H9 (cell line): ENCODE results near the gene TGFBRAP1. TPM values are rescaled to one million over a fixed set of nuclear protein-coding genes. Genes with fewer than 3 reads are reported as not detected.

Experiments used
- DNase-seq: peaks from one replicate; pipeline ENCODE4 v3.0.0-alpha.2; 2017
- H2AFZ ChIP-seq: one replicate; pipeline ENCODE4 v1.6.1; 2013; ENCODE audit warnings: mild to moderate bottlenecking, low read length, control low read depth, moderate library complexity
- H2AK5ac ChIP-seq: 2 replicates; pipeline ENCODE4 v1.6.1; 2013; ENCODE audit warnings: low read length, control low read depth, mixed read lengths; ENCODE audit not compliant: insufficient read length
- H2BK120ac ChIP-seq: one replicate; pipeline ENCODE4 v1.6.1; 2013; ENCODE audit warnings: low read depth, mild to moderate bottlenecking, low read length, control low read depth, inconsistent platforms; ENCODE audit not compliant: poor library complexity, severe bottlenecking
- H2BK12ac ChIP-seq: 2 replicates; pipeline ENCODE4 v1.6.1; 2013; ENCODE audit warnings: low read length, control low read depth, mixed read lengths, low read depth; ENCODE audit not compliant: insufficient read length
- H2BK15ac ChIP-seq: 2 replicates; pipeline ENCODE4 v1.6.1; 2013; ENCODE audit warnings: low read depth, low read length, control low read depth
- H2BK20ac ChIP-seq: one replicate; pipeline ENCODE4 v1.6.1; 2013; ENCODE audit warnings: low read depth, mild to moderate bottlenecking, low read length, control low read depth, inconsistent platforms; ENCODE audit not compliant: poor library complexity, severe bottlenecking
- H2BK5ac ChIP-seq: 2 replicates; pipeline ENCODE4 v1.6.1; 2013; ENCODE audit warnings: low read length, control low read depth, mixed read lengths; ENCODE audit not compliant: insufficient read length
- H3K14ac ChIP-seq: 2 replicates; pipeline ENCODE4 v1.6.1; 2013; ENCODE audit warnings: low read length, control low read depth; ENCODE audit not compliant: insufficient read depth
- H3K18ac ChIP-seq: 2 replicates; pipeline ENCODE4 v1.6.1; 2013; ENCODE audit warnings: low read depth, mild to moderate bottlenecking, mixed read lengths, low read length, control low read depth; ENCODE audit not compliant: insufficient read length
- H3K23ac ChIP-seq: 2 replicates; pipeline ENCODE4 v1.6.1; 2013; ENCODE audit warnings: low read length, control low read depth, mixed read lengths, low read depth; ENCODE audit not compliant: insufficient read length
- H3K23me2 ChIP-seq: 2 replicates; pipeline ENCODE4 v1.6.1; 2013; ENCODE audit warnings: low read depth, mild to moderate bottlenecking, mixed read lengths, low read length, control low read depth; ENCODE audit not compliant: insufficient read length, poor library complexity, severe bottlenecking
- H3K27ac ChIP-seq: 2 replicates; pipeline ENCODE4 v1.5.1; 2013; ENCODE audit warnings: low read length, control low read depth, mixed read lengths, low read depth; ENCODE audit not compliant: insufficient read length
- H3K27me3 ChIP-seq: 2 replicates; pipeline ENCODE4 v1.6.1; 2013; ENCODE audit warnings: low read length, control low read depth, inconsistent platforms; ENCODE audit not compliant: insufficient read depth
- H3K4ac ChIP-seq: 2 replicates; pipeline ENCODE4 v1.6.1; 2013; ENCODE audit warnings: low read depth, mild to moderate bottlenecking, control low read depth, inconsistent platforms, low read length, moderate library complexity
- H3K4me1 ChIP-seq: 2 replicates; pipeline ENCODE4 v1.6.1; 2013; ENCODE audit warnings: low read length, control low read depth, inconsistent platforms; ENCODE audit not compliant: insufficient read depth
- H3K4me2 ChIP-seq: 2 replicates; pipeline ENCODE4 v1.6.1; 2013; ENCODE audit warnings: low read length, control low read depth, mixed read lengths; ENCODE audit not compliant: insufficient read length, insufficient read depth
- H3K56ac ChIP-seq: 2 replicates; pipeline ENCODE4 v1.6.1; 2013; ENCODE audit warnings: low read depth, mild to moderate bottlenecking, mixed read lengths, low read length, control low read depth; ENCODE audit not compliant: insufficient read length
- H3K79me1 ChIP-seq: 2 replicates; pipeline ENCODE4 v1.6.1; 2013; ENCODE audit warnings: low read depth, mild to moderate bottlenecking, moderate library complexity, low read length, control low read depth, inconsistent platforms; ENCODE audit not compliant: insufficient read depth, poor library complexity, severe bottlenecking
- H3K79me2 ChIP-seq: 2 replicates; pipeline ENCODE4 v1.6.1; 2013; ENCODE audit warnings: low read length, control low read depth, inconsistent platforms; ENCODE audit not compliant: insufficient read depth
- H3K9ac ChIP-seq: 2 replicates; pipeline ENCODE4 v1.6.1; 2013; ENCODE audit warnings: low read length, control low read depth, mixed read lengths; ENCODE audit not compliant: insufficient read length; ENCODE audit errors: extremely low read depth
- H3K9me3 ChIP-seq: one replicate; pipeline ENCODE4 v1.6.1; 2013; ENCODE audit warnings: low read depth, low read length, inconsistent platforms; ENCODE audit not compliant: control insufficient read depth
- H3T11ph ChIP-seq: one replicate; pipeline ENCODE4 v1.6.1; 2013; ENCODE audit warnings: mild to moderate bottlenecking, low read length, control low read depth, inconsistent platforms
- H4K20me1 ChIP-seq: one replicate; pipeline ENCODE4 v1.6.1; 2013; ENCODE audit not compliant: control insufficient read depth, insufficient read length, insufficient read depth
- H4K5ac ChIP-seq: 2 replicates; pipeline ENCODE4 v1.6.1; 2013; ENCODE audit warnings: low read depth, mild to moderate bottlenecking, mixed read lengths, low read length, control low read depth; ENCODE audit not compliant: insufficient read length
- H4K8ac ChIP-seq: replicated peaks from 2 replicates; pipeline ENCODE4 v1.6.1; 2013; ENCODE audit warnings: low read length, control low read depth, mixed read lengths, low read depth; ENCODE audit not compliant: insufficient read length
- H4K91ac ChIP-seq: 2 replicates; pipeline ENCODE4 v1.6.1; 2013; ENCODE audit warnings: low read depth, mild to moderate bottlenecking, moderate library complexity, mixed read lengths, low read length, control low read depth; ENCODE audit not compliant: insufficient read length
- H3K27ac Mint-ChIP-seq, 3 experiments: 2 replicates in 2 of 3; 3 replicates in 1 of 3; pipeline ENCODE4 v1.8.0; 2020 to 2021; ENCODE audit warnings: mixed read lengths in 3 of 3, mild to moderate bottlenecking in 1 of 3, moderate library complexity in 1 of 3
- H3K27me3 Mint-ChIP-seq: 2 replicates; pipeline ENCODE4 v1.8.0; 2021; ENCODE audit warnings: low read depth, mild to moderate bottlenecking, moderate library complexity, mixed read lengths
- H3K36me3 Mint-ChIP-seq, 3 experiments: 2 replicates in 2 of 3; 3 replicates in 1 of 3; pipeline ENCODE4 v1.8.0; 2020 to 2021; ENCODE audit warnings: low read depth in 3 of 3, mixed read lengths in 3 of 3; ENCODE audit not compliant: insufficient read depth in 1 of 3
- H3K4me1 Mint-ChIP-seq, 2 experiments: 2 replicates each; pipeline ENCODE4 v1.8.0; 2020; ENCODE audit warnings: mixed read lengths in 2 of 2
- H3K4me3 Mint-ChIP-seq, 2 experiments: 2 replicates in 1 of 2; 3 replicates in 1 of 2; pipeline ENCODE4 v1.8.0; 2020 to 2021; ENCODE audit warnings: mild to moderate bottlenecking in 2 of 2, mixed read lengths in 2 of 2, moderate library complexity in 1 of 2
- H3K9me3 Mint-ChIP-seq, 2 experiments: 2 replicates in 1 of 2; 3 replicates in 1 of 2; pipeline ENCODE4 v1.8.0; 2020; ENCODE audit warnings: mild to moderate bottlenecking in 2 of 2, mixed read lengths in 2 of 2, moderate library complexity in 1 of 2
- WGBS: extraction: QIAGEN DNeasy Blood & Tissue Kit; methylation state at CpG from one replicate; pipeline ENCODE4 v1.1.7; 2013; ENCODE audit warnings: missing lambda C conversion rate, low lambda C conversion rate, mixed read lengths; ENCODE audit not compliant: insufficient read length; ENCODE audit errors: extremely low coverage; 5-methylcytosine and 5-hydroxymethylcytosine counted together
- total RNA-seq: library from RNA; stranded (reverse); gene quantifications from 2 replicates; pipeline ENCODE4 v1.2.1, GENCODE V29; 2021
- TF ChIP-seq, protein P1 (sequence below): fragments of 200-600 bp; sonication (generic); conservative IDR thresholded peaks from 3 replicates; pipeline ENCODE4 v1.8.0; 2021; ENCODE audit warnings: antibody characterized with exemption, mild to moderate bottlenecking

The TGFBRAP1 gene
- total RNA-seq, 1 experiment from 2014 or later: 23.6 TPM

DNA sequence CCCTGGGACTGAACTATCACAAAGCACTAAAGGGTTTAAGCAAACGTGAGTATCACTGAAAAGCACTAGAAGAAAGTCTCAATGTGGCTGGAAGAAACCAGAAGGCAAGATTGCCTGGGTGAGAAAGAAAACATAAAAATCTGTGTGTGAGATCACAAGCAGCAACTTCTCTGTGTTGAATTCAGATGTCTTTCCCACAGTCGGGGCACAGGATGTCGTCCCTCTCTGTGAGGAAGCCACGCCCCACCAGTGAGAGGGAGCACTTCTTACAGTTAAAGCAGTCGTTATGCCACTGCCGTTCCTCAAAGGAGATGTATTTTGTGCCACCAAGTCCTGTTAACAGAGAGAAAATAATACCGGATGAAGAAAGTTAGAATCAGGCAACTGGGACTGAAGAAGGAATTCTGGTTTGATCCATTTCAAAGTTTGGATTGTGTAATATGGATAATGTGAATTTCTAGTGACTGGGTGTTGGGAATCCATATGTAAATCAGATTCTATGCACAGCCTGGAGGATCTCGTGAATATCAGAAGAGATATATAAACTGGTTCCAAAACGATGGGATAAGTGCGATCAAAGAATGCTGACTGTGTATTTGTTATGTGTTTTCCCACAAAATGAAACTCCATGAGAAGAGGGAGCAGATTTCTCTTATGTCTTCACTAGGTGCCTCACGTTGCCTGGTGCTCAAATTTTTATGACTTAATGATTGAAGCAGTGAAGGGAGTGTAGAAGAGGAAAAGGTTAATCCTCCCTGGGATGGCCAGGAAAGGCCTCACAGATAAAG is 31.8 kb upstream of the TGFBRAP1 start:
- no peak overlapping the region for H2BK120ac ChIP-seq
- H3K9me3 Mint-ChIP-seq: no peaks in the 10 kb centered on the region

More for the DNA sequence above, 31.8 kb upstream of the TGFBRAP1 start:
- Histone ChIP-seq H4K5ac (no peak overlapping the region), H3K18ac (no peak overlapping the region), H2BK12ac (no peak overlapping the region), H2BK20ac (no peak overlapping the region), H4K8ac (no peak overlapping the region), H3K79me2 (no peaks in the 10 kb centered on the region), H4K91ac (no peak overlapping the region), H3K79me1 (no peaks in the 10 kb centered on the region), H2AK5ac (no peak overlapping the region), H3K23me2 (no peaks in the 10 kb centered on the region), H3K4ac (no peak overlapping the region), H2BK15ac (no peak overlapping the region), H3K9me3 (no peaks in the 10 kb centered on the region), H3K23ac (no peak overlapping the region), H3K9ac (no peak overlapping the region), H3T11ph (no peak overlapping the region), H4K20me1 (no peaks in the 10 kb centered on the region), H2AFZ (no peak overlapping the region), H3K27ac (no peak overlapping the region), H3K14ac (no peak overlapping the region), H3K56ac (no peak overlapping the region), H3K4me2 (no peak overlapping the region), H2BK5ac (no peak overlapping the region), H3K4me1 (no peaks in the 10 kb centered on the region), H3K27me3 (no peaks in the 10 kb centered on the region)
- TF ChIP-seq, protein P1, sequence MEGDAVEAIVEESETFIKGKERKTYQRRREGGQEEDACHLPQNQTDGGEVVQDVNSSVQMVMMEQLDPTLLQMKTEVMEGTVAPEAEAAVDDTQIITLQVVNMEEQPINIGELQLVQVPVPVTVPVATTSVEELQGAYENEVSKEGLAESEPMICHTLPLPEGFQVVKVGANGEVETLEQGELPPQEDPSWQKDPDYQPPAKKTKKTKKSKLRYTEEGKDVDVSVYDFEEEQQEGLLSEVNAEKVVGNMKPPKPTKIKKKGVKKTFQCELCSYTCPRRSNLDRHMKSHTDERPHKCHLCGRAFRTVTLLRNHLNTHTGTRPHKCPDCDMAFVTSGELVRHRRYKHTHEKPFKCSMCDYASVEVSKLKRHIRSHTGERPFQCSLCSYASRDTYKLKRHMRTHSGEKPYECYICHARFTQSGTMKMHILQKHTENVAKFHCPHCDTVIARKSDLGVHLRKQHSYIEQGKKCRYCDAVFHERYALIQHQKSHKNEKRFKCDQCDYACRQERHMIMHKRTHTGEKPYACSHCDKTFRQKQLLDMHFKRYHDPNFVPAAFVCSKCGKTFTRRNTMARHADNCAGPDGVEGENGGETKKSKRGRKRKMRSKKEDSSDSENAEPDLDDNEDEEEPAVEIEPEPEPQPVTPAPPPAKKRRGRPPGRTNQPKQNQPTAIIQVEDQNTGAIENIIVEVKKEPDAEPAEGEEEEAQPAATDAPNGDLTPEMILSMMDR: no peak
- Mint-ChIP-seq H3K27me3 (no peaks in the 10 kb centered on the region), H3K36me3 (peaks cover 16 to 63% (median 42%) of the 10 kb centered on the region in 3 experiments), H3K4me1 (no peaks in the 10 kb centered on the region), H3K27ac (peak overlapping the region in 1 of 3 experiments; percentile 10; a peak in 1 of 7 replicates), H3K4me3 (no peak overlapping the region)
- WGBS: no CpG with 5 or more reads among the region's 11 CpGs
- DNase-seq: no peak
